K562 (cell line): Measurements from ENCODE around the gene ASGR2.

Source experiments
- CHD1 ChIP-seq: fragments of 200-600 bp; sonication (generic); IDR thresholded peaks from one replicate; pipeline ENCODE4 v1.6.1; 2012; ENCODE audit warnings: mild to moderate bottlenecking, moderate library complexity, low read length, inconsistent platforms
- E2F1 ChIP-seq: sonication (generic); formaldehyde crosslinking; IDR thresholded peaks from 2 replicates; pipeline ENCODE4 v1.8.1; 2023; ENCODE audit warnings: mild to moderate bottlenecking, missing genetic modification reagents, moderate library complexity
- HDGF ChIP-seq: fragments of 450-650 bp; IDR thresholded peaks from 2 replicates; pipeline ENCODE4 v1.6.1; 2016
- KHSRP ChIP-seq: fragments of 450-650 bp; IDR thresholded peaks from 2 replicates; pipeline ENCODE4 v1.6.1; 2017
- LCOR ChIP-seq: sonication (generic); formaldehyde crosslinking; IDR thresholded peaks from 2 replicates; pipeline ENCODE4 v1.8.0; 2022; ENCODE audit warnings: mild to moderate bottlenecking, missing genetic modification reagents
- NFYB ChIP-seq: IDR thresholded peaks from 2 replicates; pipeline ENCODE4 v1.6.1; 2011; ENCODE audit warnings: mild to moderate bottlenecking, moderate library complexity; ENCODE audit not compliant: insufficient read length; ENCODE audit errors: extremely low read depth
- ZEB2 ChIP-seq: fragments of 450-650 bp; IDR thresholded peaks from 2 replicates; pipeline ENCODE4 v1.6.1; 2016
- ZNF239 ChIP-seq: fragments of 250-450 bp; sonication (Bioruptor Pico); IDR thresholded peaks from 2 replicates; pipeline ENCODE4 v1.4.0; 2020; ENCODE audit warnings: mild to moderate bottlenecking
- TF ChIP-seq, protein P1 (sequence below): sonication (generic); formaldehyde crosslinking; IDR thresholded peaks from 2 replicates; pipeline ENCODE4 v1.8.0; 2023; ENCODE audit warnings: mild to moderate bottlenecking, missing genetic modification reagents
- TF ChIP-seq, protein P2 (sequence below): fragments of 450-650 bp; formaldehyde crosslinking; IDR thresholded peaks from 2 replicates; pipeline ENCODE4 v1.4.0; 2020; ENCODE audit warnings: mild to moderate bottlenecking, moderate library complexity

DNA sequence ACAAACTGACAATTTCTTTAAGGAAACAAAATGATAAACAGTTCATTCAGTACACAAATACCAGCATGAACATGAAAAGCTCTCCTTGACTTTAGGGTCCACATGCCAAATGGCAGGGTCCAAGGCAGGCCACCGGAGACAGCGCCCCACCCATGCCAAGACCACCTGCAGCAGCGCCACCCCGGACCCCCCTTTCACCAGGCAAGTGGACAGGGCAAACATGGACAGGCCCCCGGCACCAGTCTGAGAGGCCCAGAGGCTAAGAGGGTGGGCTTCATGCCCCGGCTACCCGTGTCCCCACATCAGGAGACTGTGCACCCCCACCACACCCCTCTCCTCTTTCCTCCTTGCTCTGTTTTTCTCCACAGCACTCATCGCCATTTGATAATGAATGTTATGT lies 14.7 kb upstream of the ASGR2 start:
- TF ChIP-seq E2F1, result no peak
- TF ChIP-seq KHSRP, result no peak
- TF ChIP-seq LCOR, result no peak
- no peak for TF ChIP-seq CHD1
- TF ChIP-seq, protein P1, sequence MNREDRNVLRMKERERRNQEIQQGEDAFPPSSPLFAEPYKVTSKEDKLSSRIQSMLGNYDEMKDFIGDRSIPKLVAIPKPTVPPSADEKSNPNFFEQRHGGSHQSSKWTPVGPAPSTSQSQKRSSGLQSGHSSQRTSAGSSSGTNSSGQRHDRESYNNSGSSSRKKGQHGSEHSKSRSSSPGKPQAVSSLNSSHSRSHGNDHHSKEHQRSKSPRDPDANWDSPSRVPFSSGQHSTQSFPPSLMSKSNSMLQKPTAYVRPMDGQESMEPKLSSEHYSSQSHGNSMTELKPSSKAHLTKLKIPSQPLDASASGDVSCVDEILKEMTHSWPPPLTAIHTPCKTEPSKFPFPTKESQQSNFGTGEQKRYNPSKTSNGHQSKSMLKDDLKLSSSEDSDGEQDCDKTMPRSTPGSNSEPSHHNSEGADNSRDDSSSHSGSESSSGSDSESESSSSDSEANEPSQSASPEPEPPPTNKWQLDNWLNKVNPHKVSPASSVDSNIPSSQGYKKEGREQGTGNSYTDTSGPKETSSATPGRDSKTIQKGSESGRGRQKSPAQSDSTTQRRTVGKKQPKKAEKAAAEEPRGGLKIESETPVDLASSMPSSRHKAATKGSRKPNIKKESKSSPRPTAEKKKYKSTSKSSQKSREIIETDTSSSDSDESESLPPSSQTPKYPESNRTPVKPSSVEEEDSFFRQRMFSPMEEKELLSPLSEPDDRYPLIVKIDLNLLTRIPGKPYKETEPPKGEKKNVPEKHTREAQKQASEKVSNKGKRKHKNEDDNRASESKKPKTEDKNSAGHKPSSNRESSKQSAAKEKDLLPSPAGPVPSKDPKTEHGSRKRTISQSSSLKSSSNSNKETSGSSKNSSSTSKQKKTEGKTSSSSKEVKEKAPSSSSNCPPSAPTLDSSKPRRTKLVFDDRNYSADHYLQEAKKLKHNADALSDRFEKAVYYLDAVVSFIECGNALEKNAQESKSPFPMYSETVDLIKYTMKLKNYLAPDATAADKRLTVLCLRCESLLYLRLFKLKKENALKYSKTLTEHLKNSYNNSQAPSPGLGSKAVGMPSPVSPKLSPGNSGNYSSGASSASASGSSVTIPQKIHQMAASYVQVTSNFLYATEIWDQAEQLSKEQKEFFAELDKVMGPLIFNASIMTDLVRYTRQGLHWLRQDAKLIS, result no peak
- no peak for TF ChIP-seq NFYB
- no peak for TF ChIP-seq HDGF
- TF ChIP-seq, protein P2, sequence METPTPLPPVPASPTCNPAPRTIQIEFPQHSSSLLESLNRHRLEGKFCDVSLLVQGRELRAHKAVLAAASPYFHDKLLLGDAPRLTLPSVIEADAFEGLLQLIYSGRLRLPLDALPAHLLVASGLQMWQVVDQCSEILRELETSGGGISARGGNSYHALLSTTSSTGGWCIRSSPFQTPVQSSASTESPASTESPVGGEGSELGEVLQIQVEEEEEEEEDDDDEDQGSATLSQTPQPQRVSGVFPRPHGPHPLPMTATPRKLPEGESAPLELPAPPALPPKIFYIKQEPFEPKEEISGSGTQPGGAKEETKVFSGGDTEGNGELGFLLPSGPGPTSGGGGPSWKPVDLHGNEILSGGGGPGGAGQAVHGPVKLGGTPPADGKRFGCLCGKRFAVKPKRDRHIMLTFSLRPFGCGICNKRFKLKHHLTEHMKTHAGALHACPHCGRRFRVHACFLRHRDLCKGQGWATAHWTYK (CRISPR knock-in tag), result no peak
- no peak for TF ChIP-seq ZNF239 (CRISPR knock-in tag)
- no peak for TF ChIP-seq ZEB2
